Lower leg skin (tissue), 3 donors: ENCODE measurements around the gene PDZD8.

Source experiments
- POLR2A ChIP-seq, 2 donors: fragments of 450-650 bp; IDR thresholded peaks; one replicate each; pipeline ENCODE4 v1.6.1; 2016 to 2017; ENCODE audit warnings: antibody characterized with exemption in 2 of 2, mild to moderate bottlenecking in 1 of 2, moderate library complexity in 1 of 2
- TF ChIP-seq, protein P1 (sequence below), 3 donors: fragments of 450-650 bp; IDR thresholded peaks; one replicate each; pipeline ENCODE4 v1.5.1; 2016; ENCODE audit warnings: antibody characterized with exemption in 3 of 3, mild to moderate bottlenecking in 3 of 3, moderate library complexity in 2 of 3

DNA sequence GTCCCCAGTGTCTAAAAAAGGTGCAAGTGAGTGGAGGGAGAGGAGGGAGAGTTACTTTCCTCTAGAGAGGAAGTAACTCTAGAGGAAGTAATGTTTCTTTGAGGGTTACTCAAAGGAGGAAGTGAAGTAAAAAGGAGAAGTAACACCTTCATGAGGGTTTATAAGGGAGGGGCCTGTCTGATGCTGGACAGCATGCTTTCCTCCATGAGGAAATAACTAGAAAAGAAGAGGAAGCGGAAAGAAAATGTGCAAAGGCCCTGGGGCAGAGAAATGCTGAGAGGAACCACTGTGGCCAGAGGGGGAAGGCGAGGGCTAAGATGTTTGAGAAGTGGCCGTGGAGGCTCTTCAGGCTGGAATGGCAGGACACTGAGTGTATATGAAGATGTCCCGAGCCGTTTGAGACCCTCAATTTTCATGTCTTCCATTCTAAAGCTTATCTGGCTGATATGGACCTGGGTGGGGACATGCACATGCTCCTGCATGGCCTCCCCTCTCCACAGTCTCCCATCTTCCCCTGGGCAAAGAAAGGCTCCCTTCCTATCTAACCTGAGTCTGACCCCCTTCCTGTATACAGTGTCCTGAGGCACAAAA is 137.7 kb downstream of the PDZD8 start:
- TF ChIP-seq, protein P1, sequence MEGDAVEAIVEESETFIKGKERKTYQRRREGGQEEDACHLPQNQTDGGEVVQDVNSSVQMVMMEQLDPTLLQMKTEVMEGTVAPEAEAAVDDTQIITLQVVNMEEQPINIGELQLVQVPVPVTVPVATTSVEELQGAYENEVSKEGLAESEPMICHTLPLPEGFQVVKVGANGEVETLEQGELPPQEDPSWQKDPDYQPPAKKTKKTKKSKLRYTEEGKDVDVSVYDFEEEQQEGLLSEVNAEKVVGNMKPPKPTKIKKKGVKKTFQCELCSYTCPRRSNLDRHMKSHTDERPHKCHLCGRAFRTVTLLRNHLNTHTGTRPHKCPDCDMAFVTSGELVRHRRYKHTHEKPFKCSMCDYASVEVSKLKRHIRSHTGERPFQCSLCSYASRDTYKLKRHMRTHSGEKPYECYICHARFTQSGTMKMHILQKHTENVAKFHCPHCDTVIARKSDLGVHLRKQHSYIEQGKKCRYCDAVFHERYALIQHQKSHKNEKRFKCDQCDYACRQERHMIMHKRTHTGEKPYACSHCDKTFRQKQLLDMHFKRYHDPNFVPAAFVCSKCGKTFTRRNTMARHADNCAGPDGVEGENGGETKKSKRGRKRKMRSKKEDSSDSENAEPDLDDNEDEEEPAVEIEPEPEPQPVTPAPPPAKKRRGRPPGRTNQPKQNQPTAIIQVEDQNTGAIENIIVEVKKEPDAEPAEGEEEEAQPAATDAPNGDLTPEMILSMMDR (IDR thresholded peaks at IDR 0.05), result no peak
- no peak for TF ChIP-seq POLR2A (IDR thresholded peaks at IDR 0.05)
